ENCODE results near the gene EMID1.
"Not testable (repeated sequence)": the region's sequence is repeated elsewhere in the genome, so short reads cannot be mapped to it uniquely, and the experiment has no call there.

DNA sequence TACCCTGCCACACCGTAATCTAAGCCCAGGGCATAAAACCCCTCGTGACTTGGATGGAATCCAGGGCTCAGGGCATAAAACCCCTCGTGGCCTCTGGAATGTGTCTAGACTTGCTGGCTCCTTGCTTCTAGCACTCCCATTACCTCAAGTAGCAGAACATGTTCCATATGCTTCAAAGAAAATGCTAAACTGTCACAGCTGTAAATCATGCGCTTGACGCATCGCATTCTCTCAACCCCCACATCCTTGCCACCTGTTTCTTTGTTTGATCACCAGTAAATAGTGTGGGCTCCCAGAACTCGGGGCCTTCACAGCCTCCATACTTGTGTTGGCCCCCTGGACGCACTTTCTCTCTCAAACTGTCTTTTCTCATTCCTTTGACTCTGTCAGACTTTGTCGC is 34.8 kb downstream of the EMID1 start:
- TF ChIP-seq, protein P1, sequence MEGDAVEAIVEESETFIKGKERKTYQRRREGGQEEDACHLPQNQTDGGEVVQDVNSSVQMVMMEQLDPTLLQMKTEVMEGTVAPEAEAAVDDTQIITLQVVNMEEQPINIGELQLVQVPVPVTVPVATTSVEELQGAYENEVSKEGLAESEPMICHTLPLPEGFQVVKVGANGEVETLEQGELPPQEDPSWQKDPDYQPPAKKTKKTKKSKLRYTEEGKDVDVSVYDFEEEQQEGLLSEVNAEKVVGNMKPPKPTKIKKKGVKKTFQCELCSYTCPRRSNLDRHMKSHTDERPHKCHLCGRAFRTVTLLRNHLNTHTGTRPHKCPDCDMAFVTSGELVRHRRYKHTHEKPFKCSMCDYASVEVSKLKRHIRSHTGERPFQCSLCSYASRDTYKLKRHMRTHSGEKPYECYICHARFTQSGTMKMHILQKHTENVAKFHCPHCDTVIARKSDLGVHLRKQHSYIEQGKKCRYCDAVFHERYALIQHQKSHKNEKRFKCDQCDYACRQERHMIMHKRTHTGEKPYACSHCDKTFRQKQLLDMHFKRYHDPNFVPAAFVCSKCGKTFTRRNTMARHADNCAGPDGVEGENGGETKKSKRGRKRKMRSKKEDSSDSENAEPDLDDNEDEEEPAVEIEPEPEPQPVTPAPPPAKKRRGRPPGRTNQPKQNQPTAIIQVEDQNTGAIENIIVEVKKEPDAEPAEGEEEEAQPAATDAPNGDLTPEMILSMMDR (IDR thresholded peaks at IDR 0.05; ENCODE audit: borderline replicate concordance, extremely low read depth, low read length, poor library complexity, severe bottlenecking) = not testable (repeated sequence)
- TF ChIP-seq EZH2 (IDR thresholded peaks at IDR 0.05; ENCODE audit: borderline replicate concordance, low read depth, low read length, severe bottlenecking) = not testable (repeated sequence)

Measured in DND-41 (cell line).